Large intestine (tissue), 3 donors: Measurements from ENCODE around the gene FTO. TPM values are rescaled to one million over a fixed set of nuclear protein-coding genes. Genes with fewer than 3 reads are reported as not detected.

Experiments
- DNase-seq, 2 donors: peaks; one replicate each; pipeline versions ENCODE4 v3.0.0 to v3.0.0-alpha.2; 2013
- H3K27ac ChIP-seq: one replicate; pipeline ENCODE4 v1.5.1; 2013; ENCODE audit warnings: low read length
- H3K27me3 ChIP-seq: 2 replicates; pipeline ENCODE4 v1.6.1; 2013; ENCODE audit warnings: low read length; ENCODE audit not compliant: control insufficient read depth, insufficient read depth
- H3K36me3 ChIP-seq: 2 replicates; pipeline ENCODE4 v1.6.1; 2013; ENCODE audit warnings: low read length; ENCODE audit not compliant: control insufficient read depth, insufficient read depth
- H3K4me1 ChIP-seq: one replicate; pipeline ENCODE4 v1.6.1; 2013; ENCODE audit warnings: low read length; ENCODE audit not compliant: control insufficient read depth, insufficient read depth
- H3K4me3 ChIP-seq: one replicate; pipeline ENCODE4 v1.5.1; 2013; ENCODE audit warnings: low read length
- H3K9me3 ChIP-seq: one replicate; pipeline ENCODE4 v1.6.1; 2013; ENCODE audit warnings: mild to moderate bottlenecking, low read depth, low read length, moderate library complexity; ENCODE audit not compliant: control insufficient read depth
- WGBS: methylation state at CpG from one replicate; pipeline ENCODE4 v1.1.5; 2013; ENCODE audit warnings: low lambda C conversion rate; ENCODE audit not compliant: insufficient coverage; 5-methylcytosine and 5-hydroxymethylcytosine counted together
- polyA plus RNA-seq: library from polyadenylated mRNA; unstranded; fragments of 120-200 nt; gene quantifications from one replicate; pipeline ENCODE4 v1.2.1, GENCODE V29; 2013

FTO gene
- polyA plus RNA-seq, 1 donor: 43.1 TPM

GRCh38 chr16:54128629-54129234, 424.8 kb downstream of the FTO start:
- Histone ChIP-seq H3K4me3 (no peak overlapping the region), H3K27me3 (no peaks in the 10 kb centered on the region), H3K9me3 (no peaks in the 10 kb centered on the region), H3K36me3 (no peaks in the 10 kb centered on the region), H3K4me1 (no peaks in the 10 kb centered on the region), H3K27ac (no peak overlapping the region)
- DNase-seq: no peak
- no CpG with 5 or more reads among the region's 5 CpGs for WGBS

GRCh38 chr16:54129810-54130209, 425.9 kb downstream of the FTO start:
- Histone ChIP-seq H3K27ac (no peak overlapping the region), H3K27me3 (no peaks in the 10 kb centered on the region), H3K36me3 (no peaks in the 10 kb centered on the region), H3K4me3 (no peak overlapping the region), H3K9me3 (no peaks in the 10 kb centered on the region), H3K4me1 (no peaks in the 10 kb centered on the region)
- DNase-seq: no peak

- Histone ChIP-seq H3K27me3 (no peaks in the 10 kb centered on the region), H3K4me1 (no peaks in the 10 kb centered on the region), H3K27ac (no peak overlapping the region), H3K4me3 (no peak overlapping the region), H3K9me3 (no peaks in the 10 kb centered on the region), H3K36me3 (no peaks in the 10 kb centered on the region)
- no peak for DNase-seq
- no CpG with 5 or more reads among the region's 5 CpGs for WGBS
Measured at GRCh38 chr16:54135361-54136275, 431.7 kb downstream of the FTO start.

- Histone ChIP-seq H3K27me3 (no peaks in the 10 kb centered on the region), H3K36me3 (no peaks in the 10 kb centered on the region), H3K27ac (no peak overlapping the region), H3K9me3 (no peaks in the 10 kb centered on the region), H3K4me3 (no peak overlapping the region), H3K4me1 (no peaks in the 10 kb centered on the region)
- no CpG with 5 or more reads among the region's 2 CpGs for WGBS
- DNase-seq: no peak
Measured at GRCh38 chr16:54136276-54136625, 432.3 kb downstream of the FTO start.

GRCh38 chr16:54140057-54140787, 436.3 kb downstream of the FTO start:
- no peak for DNase-seq
- H3K27me3 ChIP-seq: no peaks in the 10 kb centered on the region
- no peaks in the 10 kb centered on the region for H3K9me3 ChIP-seq
- H3K27ac ChIP-seq: no peak overlapping the region
- no peaks in the 10 kb centered on the region for H3K36me3 ChIP-seq
- no peaks in the 10 kb centered on the region for H3K4me1 ChIP-seq
- H3K4me3 ChIP-seq: no peak overlapping the region
- WGBS: no CpG with 5 or more reads among the region's 4 CpGs

- DNase-seq: no peak
Measured at GRCh38 chr16:54140788-54141136, 436.8 kb downstream of the FTO start.

GRCh38 chr16:54142787-54143186, 438.8 kb downstream of the FTO start:
- 20% methylated on average over 1 of the region's 4 CpGs for WGBS

More at GRCh38 chr16:54140788-54141136, 436.8 kb downstream of the FTO start:
- H3K9me3 ChIP-seq: no peaks in the 10 kb centered on the region
- no peaks in the 10 kb centered on the region for H3K27me3 ChIP-seq
- no peak overlapping the region for H3K4me3 ChIP-seq
- no CpG with 5 or more reads among the region's 4 CpGs for WGBS
- H3K4me1 ChIP-seq: no peaks in the 10 kb centered on the region
- H3K27ac ChIP-seq: no peak overlapping the region
- no peaks in the 10 kb centered on the region for H3K36me3 ChIP-seq

GRCh38 chr16:54143410-54143809, 439.5 kb downstream of the FTO start:
- H3K4me1 ChIP-seq: no peaks in the 10 kb centered on the region
- WGBS: 91% methylated on average over 1 of the region's 4 CpGs
- H3K36me3 ChIP-seq: no peaks in the 10 kb centered on the region

More at GRCh38 chr16:54142787-54143186, 438.8 kb downstream of the FTO start:
- Histone ChIP-seq H3K27me3 (no peaks in the 10 kb centered on the region), H3K4me3 (no peak overlapping the region), H3K27ac (no peak overlapping the region), H3K4me1 (no peaks in the 10 kb centered on the region), H3K9me3 (no peaks in the 10 kb centered on the region), H3K36me3 (no peaks in the 10 kb centered on the region)
- DNase-seq: no peak

GRCh38 chr16:54143934-54144571, 440.1 kb downstream of the FTO start:
- Histone ChIP-seq H3K27me3 (peaks cover 3% of the 10 kb centered on the region), H3K27ac (no peak overlapping the region), H3K9me3 (no peaks in the 10 kb centered on the region), H3K36me3 (no peaks in the 10 kb centered on the region), H3K4me1 (no peaks in the 10 kb centered on the region), H3K4me3 (no peak overlapping the region)
- 69% methylated on average over 3 of the region's 13 CpGs for WGBS
- DNase-seq: no peak

More at GRCh38 chr16:54143410-54143809, 439.5 kb downstream of the FTO start:
- no peaks in the 10 kb centered on the region for H3K9me3 ChIP-seq
- no peaks in the 10 kb centered on the region for H3K27me3 ChIP-seq
- DNase-seq: no peak
- H3K27ac ChIP-seq: no peak overlapping the region
- no peak overlapping the region for H3K4me3 ChIP-seq

GRCh38 chr16:54144572-54144947, 440.6 kb downstream of the FTO start:
- DNase-seq: no peak
- no peak overlapping the region for H3K27ac ChIP-seq
- H3K36me3 ChIP-seq: no peaks in the 10 kb centered on the region
- 100% methylated on average over 1 of the region's 7 CpGs for WGBS
- H3K4me3 ChIP-seq: no peak overlapping the region
- H3K4me1 ChIP-seq: no peaks in the 10 kb centered on the region
- no peaks in the 10 kb centered on the region for H3K9me3 ChIP-seq
- peaks cover 5% of the 10 kb centered on the region for H3K27me3 ChIP-seq
